Heart right ventricle (tissue), 16 donors: ENCODE measurements around the gene MYH15. TPM values are rescaled to one million over a fixed set of nuclear protein-coding genes. Genes with fewer than 3 reads are reported as not detected.
A peak's percentile ranks its signal among the peaks of the same experiment; 100 is the strongest.

Experiments used
- ATAC-seq, 8 donors: fragments of 200-7000 bp; cut with Tn5 transposase; one replicate each; pipeline ENCODE4 v1.9.1; 2020; ENCODE audit warnings: mild to moderate bottlenecking in 8 of 8, moderate library complexity in 8 of 8, moderate number of reproducible peaks in 1 of 8
- DNase-seq, 2 donors: peaks; one replicate each; pipeline ENCODE4 v3.0.0-alpha.2; 2020
- H3K27ac ChIP-seq, 10 donors: fragments of 200-600 bp; sonication (generic) in 2 of 10; one replicate each; pipeline versions ENCODE4 v1.5.0 to v1.8.0; 2020 to 2022; ENCODE audit warnings: mild to moderate bottlenecking in 3 of 10
- H3K27me3 ChIP-seq, 7 donors: fragments of 200-600 bp; one replicate each; pipeline ENCODE4 v1.8.0; 2021 to 2022; ENCODE audit warnings: mild to moderate bottlenecking in 2 of 7
- H3K36me3 ChIP-seq, 9 donors: fragments of 200-600 bp; sonication (generic) in 1 of 9; one replicate each; pipeline versions ENCODE4 v1.5.0 to v1.8.0; 2020 to 2022; ENCODE audit warnings: mild to moderate bottlenecking in 2 of 9
- H3K4me1 ChIP-seq, 9 donors: fragments of 200-600 bp; sonication (generic) in 1 of 9; one replicate each; pipeline versions ENCODE4 v1.5.0 to v1.8.0; 2020 to 2022; ENCODE audit warnings: mild to moderate bottlenecking in 4 of 9
- H3K4me3 ChIP-seq, 10 donors: fragments of 200-600 bp; sonication (generic) in 2 of 10; one replicate each; pipeline versions ENCODE4 v1.5.0 to v1.8.0; 2020 to 2022; ENCODE audit warnings: mild to moderate bottlenecking in 7 of 10, moderate library complexity in 2 of 10
- H3K9me3 ChIP-seq, 11 donors: fragments of 200-600 bp in 10 of 11; sonication (generic) in 2 of 11; one replicate each; pipeline versions ENCODE4 v1.5.0 to v1.8.0; 2013 to 2022; ENCODE audit warnings: mild to moderate bottlenecking in 2 of 11, control low read depth in 1 of 11, moderate library complexity in 1 of 11
- CTCF ChIP-seq, 9 donors: fragments of 200-600 bp; sonication (generic) in 2 of 9; IDR thresholded peaks; one replicate each; pipeline versions ENCODE4 v1.5.0 to v1.8.0; 2021 to 2022; ENCODE audit warnings: antibody characterized with exemption in 9 of 9, mild to moderate bottlenecking in 5 of 9, moderate library complexity in 1 of 9
- WGBS, 2 donors: extraction: QIAGEN DNeasy Blood & Tissue Kit; methylation state at CpG; one replicate each; pipeline ENCODE4 v1.1.7; 2013; ENCODE audit warnings: inconsistent platforms in 1 of 2; 5-methylcytosine and 5-hydroxymethylcytosine counted together
- intact Hi-C, 10 donors: fragments of 100-400 bp; cut with DNase I; formaldehyde crosslinking; loops; one replicate each; pipeline versions ENCODE4 v1.11.1 to v1.14.2; 2022
- polyA plus RNA-seq, 2 donors: library from polyadenylated mRNA; stranded (reverse); fragments of 200-250 nt; gene quantifications; one replicate each; pipeline ENCODE4 v1.2.3, GENCODE V29; 2013
- total RNA-seq, 10 donors: library from RNA; stranded (reverse); fragmentation: NEBNext Ultra II Directional in 3 of 10; extraction: Animal tissue kit (Norgen Biotek cat#: 25700) in 3 of 10; gene quantifications; one replicate each; pipeline versions ENCODE4 v1.2.1 to v1.2.4, GENCODE V29; 2021 to 2023
- donor health status: Arrhythmogenic right ventricular cardiomyopathy.
- donor health status: ischemic (EF 13 %, LVEDD 7.1; RV severe dilation, severe dysfunction).
- donor health status: healthy with polysubstance abuse.
- donor health status: DM: no; HTN: yes; CAD: no.
- donor health status: DM: no; HTN: no; CAD: no.
- donor health status: ischemic (EF 25% LVEDD 6.9; RV normal size, moderate dysfunction).
- donor health status: ischemic (EF 25% LVEDD 5.7; RV mildly dilated, moderate dysfunction).
- donor health status: healthy.
- donor health status: DM: yes; HTN: yes; CAD: no.
- donor health status: Ischemic cardiomyopathy.
- donor health status: ischemic (EF 35%, LVEDD 5.7; RV mildly dilated, moderate dysfunction).
- donor health status: nonischemic (EF 11% LVEDD 7.7; RV severe dilation, severe dysfunction).
- donor health status: DM: yes; HTN: yes; CAD: no.
- donor health status: PGD.
- donor health status: ischemic (EF 29% LVEDD 5.4; RV normal size, mild dysfunction).
- donor health status: nonischemic (EF 23%, LVEDD 6.1; RV moderate dilation, normal function).

MYH15 gene
- total and polyA plus RNA-seq, 12 donors = 0.12 to 1.1 (median 0.26) TPM

- WGBS, 2 donors = 46 to 61% methylated on average over 4 of the region's 4 CpGs
- Histone ChIP-seq H3K9me3 (no peaks in the 10 kb centered on the region), H3K27me3 (no peaks in the 10 kb centered on the region), H3K4me3 (peak overlapping the region in 1 of 10 donors; percentile 15), H3K36me3 (peaks cover 0 to 43% (median 0%) of the 10 kb centered on the region in 9 donors), H3K27ac (no peak overlapping the region), H3K4me1 (peaks cover 0 to 24% (median 0%) of the 10 kb centered on the region in 9 donors)
- intact Hi-C loops = loop anchor here (1.0 to 5.0 kb wide), 6 partner anchors 40 to 64 kb away; partner anchors contain the start of gene MYH15 (in 1 of the 10)
- peak in 8 of 9 donors; percentile 23 to 76 (median 62) for TF ChIP-seq CTCF (IDR thresholded peaks at IDR 0.05)
- ATAC-seq (peak in 6 of 8 donors; percentile 48 to 75 (median 60)), DNase-seq (peak in 1 of 2 donors; percentile 21)
Observed at GRCh38 chr3:108552267-108553159, 42.1 kb upstream of the MYH15 start.

- H3K4me3 ChIP-seq = no peak overlapping the region
- H3K36me3 ChIP-seq = peaks cover 0 to 8% (median 0%) of the 10 kb centered on the region in 9 donors
- no peak for DNase-seq
- intact Hi-C loops = loop anchor here in 1 of 10 donors (5.0 kb wide), 1 partner anchor 42 kb away; no protein-coding TSS in a partner anchor
- no peak overlapping the region for H3K27ac ChIP-seq
- no peak for ATAC-seq
- H3K4me1 ChIP-seq = peaks cover 0 to 17% (median 0%) of the 10 kb centered on the region in 9 donors
- whole genome bisulfite sequencing, 2 donors = 97 to 98% methylated on average over 2 of the region's 2 CpGs
- TF ChIP-seq CTCF (IDR thresholded peaks at IDR 0.05) = no peak
- no peaks in the 10 kb centered on the region for H3K9me3 ChIP-seq
- no peaks in the 10 kb centered on the region for H3K27me3 ChIP-seq
Observed at GRCh38 chr3:108548886-108549285, 38.5 kb upstream of the MYH15 start.

GRCh38 chr3:108548304-108548703 lies 37.9 kb upstream of the MYH15 start:
- 74 to 85% methylated on average over 1 of the region's 1 CpG for WGBS, 2 donors
- H3K27ac ChIP-seq = no peak overlapping the region
- no peaks in the 10 kb centered on the region for H3K27me3 ChIP-seq
- no peak for DNase-seq
- H3K36me3 ChIP-seq = peaks cover 0 to 12% (median 0%) of the 10 kb centered on the region in 9 donors
- H3K4me1 ChIP-seq = peaks cover 0 to 17% (median 0%) of the 10 kb centered on the region in 9 donors
- no peak for ATAC-seq
- intact Hi-C loops = loop anchor here in 1 of 10 donors (5.0 kb wide), 1 partner anchor 41 kb away; no protein-coding TSS in a partner anchor
- H3K4me3 ChIP-seq = no peak overlapping the region
- no peak for TF ChIP-seq CTCF (IDR thresholded peaks at IDR 0.05)
- H3K9me3 ChIP-seq = no peaks in the 10 kb centered on the region

- peaks cover 0 to 18% (median 0%) of the 10 kb centered on the region in 9 donors for H3K36me3 ChIP-seq
- 59 to 69% methylated on average over 3 of the region's 3 CpGs for WGBS, 2 donors
- no peaks in the 10 kb centered on the region for H3K27me3 ChIP-seq
- no peak for ATAC-seq
- intact Hi-C loops = loop anchor here in 1 of 10 donors (5.0 kb wide), 1 partner anchor 39 kb away; no protein-coding TSS in a partner anchor
- H3K4me3 ChIP-seq = peak overlapping the region in 7 of 10 donors; percentile 19 to 37 (median 34)
- peaks cover 0 to 12% (median 0%) of the 10 kb centered on the region in 9 donors for H3K4me1 ChIP-seq
- H3K9me3 ChIP-seq = no peaks in the 10 kb centered on the region
- TF ChIP-seq CTCF (IDR thresholded peaks at IDR 0.05) = no peak
- no peak for DNase-seq
- H3K27ac ChIP-seq = peak overlapping the region in 6 of 10 donors; percentile 15 to 68 (median 39)
Observed at GRCh38 chr3:108546692-108547091, 36.3 kb upstream of the MYH15 start.
